Natural killer cell treated with Interleukin-12 subunit alpha and Interleukin-12 subunit beta and Interleukin-15 and Interleukin-18, amount 100 ng/mL, for 72 hours (primary cell): ENCODE data around the gene KCNK3. TPM values are rescaled to one million over a fixed set of nuclear protein-coding genes. Genes with fewer than 3 reads are reported as not detected.

Experiments used
- ATAC-seq, 2 donors: fragments of 150-1000 bp; cut with Tn5 transposase in 1 of 2; sonication (Bioruptor Pico), chemical (Tn5 transposase) in 1 of 2; 2 replicates each; pipeline ENCODE4 v1.10.0; 2021
- DNase-seq: peaks from one replicate; pipeline ENCODE4 v3.0.0; 2022; ENCODE audit warnings: low spot score
- H3K27ac Mint-ChIP-seq, 2 donors: 1 replicate in 1 of 2; 2 replicates in 1 of 2; pipeline ENCODE4 v1.8.0; 2022; ENCODE audit warnings: mixed read lengths in 2 of 2, mild to moderate bottlenecking in 1 of 2, moderate library complexity in 1 of 2
- H3K27me3 Mint-ChIP-seq, 2 donors: 1 replicate in 1 of 2; 2 replicates in 1 of 2; pipeline ENCODE4 v1.8.0; 2022; ENCODE audit warnings: mixed read lengths in 2 of 2
- H3K36me3 Mint-ChIP-seq: one replicate; pipeline ENCODE4 v1.8.0; 2022; ENCODE audit warnings: mixed read lengths
- H3K4me1 Mint-ChIP-seq, 2 donors: 1 replicate in 1 of 2; 2 replicates in 1 of 2; pipeline ENCODE4 v1.8.0; 2022; ENCODE audit warnings: low read depth in 2 of 2, mixed read lengths in 2 of 2, mild to moderate bottlenecking in 1 of 2
- H3K4me3 Mint-ChIP-seq: one replicate; pipeline ENCODE4 v1.8.0; 2022; ENCODE audit warnings: mixed read lengths
- H3K9me3 Mint-ChIP-seq: 2 replicates; pipeline ENCODE4 v1.8.0; 2022; ENCODE audit warnings: mixed read lengths
- total RNA-seq, 2 donors: library from RNA; stranded (reverse); gene quantifications; one replicate each; pipeline ENCODE4 v1.2.3, GENCODE V29; 2022

Gene KCNK3
- total RNA-seq, 2 donors from 2014 or later: not detected

- Mint-ChIP-seq H3K4me1 (no peaks in the 10 kb centered on the region), H3K27me3 (peaks cover 0 to 3% of the 10 kb centered on the region in 2 donors), H3K4me3 (no peak overlapping the region), H3K9me3 (no peaks in the 10 kb centered on the region), H3K36me3 (no peaks in the 10 kb centered on the region), H3K27ac (no peak overlapping the region)
- DNase-seq (no peak), ATAC-seq (peak in 1 of 2 donors; percentile 3)
These were observed 13.6 kb downstream of the KCNK3 start for GRCh38 chr2:26706093-26706492.

GRCh38 chr2:26706616-26707473 lies 14.3 kb downstream of the KCNK3 start:
- ATAC-seq (no peak), DNase-seq (no peak)
- Mint-ChIP-seq H3K36me3 (no peaks in the 10 kb centered on the region), H3K4me3 (no peak overlapping the region), H3K4me1 (no peaks in the 10 kb centered on the region), H3K27me3 (peaks cover 0 to 3% of the 10 kb centered on the region in 2 donors), H3K9me3 (no peaks in the 10 kb centered on the region), H3K27ac (no peak overlapping the region)

- DNase-seq (no peak), ATAC-seq (no peak)
- Mint-ChIP-seq H3K27me3 (peaks cover 0 to 8% of the 10 kb centered on the region in 2 donors), H3K4me1 (no peaks in the 10 kb centered on the region), H3K27ac (no peak overlapping the region), H3K4me3 (no peak overlapping the region), H3K9me3 (no peaks in the 10 kb centered on the region), H3K36me3 (no peaks in the 10 kb centered on the region)
These were observed 15.2 kb downstream of the KCNK3 start for GRCh38 chr2:26707747-26708146.

- H3K27ac Mint-ChIP-seq: no peak overlapping the region
- peaks cover 0 to 10% of the 10 kb centered on the region in 2 donors for H3K27me3 Mint-ChIP-seq
- ATAC-seq (no peak), DNase-seq (no peak)
- H3K4me1 Mint-ChIP-seq: no peaks in the 10 kb centered on the region
- no peak overlapping the region for H3K4me3 Mint-ChIP-seq
- H3K36me3 Mint-ChIP-seq: no peaks in the 10 kb centered on the region
- no peaks in the 10 kb centered on the region for H3K9me3 Mint-ChIP-seq
These were observed 15.9 kb downstream of the KCNK3 start for GRCh38 chr2:26708457-26708856.

- peaks cover 0 to 10% of the 10 kb centered on the region in 2 donors for H3K27me3 Mint-ChIP-seq
- ATAC-seq (no peak), DNase-seq (no peak)
- no peak overlapping the region for H3K4me3 Mint-ChIP-seq
- no peak overlapping the region for H3K27ac Mint-ChIP-seq
- H3K9me3 Mint-ChIP-seq: no peaks in the 10 kb centered on the region
- H3K36me3 Mint-ChIP-seq: no peaks in the 10 kb centered on the region
- H3K4me1 Mint-ChIP-seq: no peaks in the 10 kb centered on the region
These were observed 17.0 kb downstream of the KCNK3 start for GRCh38 chr2:26709323-26710110.

- H3K36me3 Mint-ChIP-seq: no peaks in the 10 kb centered on the region
These were observed 17.6 kb downstream of the KCNK3 start for GRCh38 chr2:26710145-26710544.

GRCh38 chr2:26710743-26711456 lies 18.4 kb downstream of the KCNK3 start:
- H3K4me3 Mint-ChIP-seq: no peak overlapping the region
- no peak for ATAC-seq
- H3K27ac Mint-ChIP-seq: no peak overlapping the region

More at GRCh38 chr2:26710145-26710544, 17.6 kb downstream of the KCNK3 start:
- H3K4me3 Mint-ChIP-seq: no peak overlapping the region
- no peaks in the 10 kb centered on the region for H3K4me1 Mint-ChIP-seq
- no peaks in the 10 kb centered on the region for H3K9me3 Mint-ChIP-seq
- DNase-seq (no peak), ATAC-seq (no peak)
- H3K27me3 Mint-ChIP-seq: peaks cover 0 to 10% of the 10 kb centered on the region in 2 donors
- no peak overlapping the region for H3K27ac Mint-ChIP-seq

GRCh38 chr2:26711457-26712161 lies 19.1 kb downstream of the KCNK3 start:
- no peaks in the 10 kb centered on the region for H3K9me3 Mint-ChIP-seq
- H3K36me3 Mint-ChIP-seq: no peaks in the 10 kb centered on the region
- ATAC-seq (no peak), DNase-seq (no peak)
- peaks cover 0 to 10% of the 10 kb centered on the region in 2 donors for H3K27me3 Mint-ChIP-seq
- H3K27ac Mint-ChIP-seq: no peak overlapping the region
- H3K4me3 Mint-ChIP-seq: no peak overlapping the region
- H3K4me1 Mint-ChIP-seq: no peaks in the 10 kb centered on the region

More at GRCh38 chr2:26710743-26711456, 18.4 kb downstream of the KCNK3 start:
- DNase-seq: no peak
- H3K36me3 Mint-ChIP-seq: no peaks in the 10 kb centered on the region
- H3K4me1 Mint-ChIP-seq: no peaks in the 10 kb centered on the region
- peaks cover 0 to 10% of the 10 kb centered on the region in 2 donors for H3K27me3 Mint-ChIP-seq
- no peaks in the 10 kb centered on the region for H3K9me3 Mint-ChIP-seq

- DNase-seq (no peak), ATAC-seq (no peak)
- Mint-ChIP-seq H3K27ac (no peak overlapping the region), H3K4me3 (no peak overlapping the region), H3K27me3 (peaks cover 0 to 10% of the 10 kb centered on the region in 2 donors), H3K36me3 (no peaks in the 10 kb centered on the region), H3K4me1 (no peaks in the 10 kb centered on the region), H3K9me3 (no peaks in the 10 kb centered on the region)
These were observed 20.3 kb downstream of the KCNK3 start for GRCh38 chr2:26712486-26713465.

- Mint-ChIP-seq H3K4me3 (no peak overlapping the region), H3K27me3 (peaks cover 0 to 12% of the 10 kb centered on the region in 2 donors), H3K4me1 (no peaks in the 10 kb centered on the region), H3K27ac (no peak overlapping the region), H3K9me3 (no peaks in the 10 kb centered on the region), H3K36me3 (no peaks in the 10 kb centered on the region)
- DNase-seq: no peak
- ATAC-seq: no peak
These were observed 23.2 kb downstream of the KCNK3 start for GRCh38 chr2:26715528-26716270.

- no peak overlapping the region for H3K27ac Mint-ChIP-seq
- no peaks in the 10 kb centered on the region for H3K4me1 Mint-ChIP-seq
- H3K36me3 Mint-ChIP-seq: no peaks in the 10 kb centered on the region
- ATAC-seq: no peak
- peaks cover 0 to 12% of the 10 kb centered on the region in 2 donors for H3K27me3 Mint-ChIP-seq
- no peak for DNase-seq
- H3K9me3 Mint-ChIP-seq: no peaks in the 10 kb centered on the region
- H3K4me3 Mint-ChIP-seq: no peak overlapping the region
These were observed 23.8 kb downstream of the KCNK3 start for GRCh38 chr2:26716340-26716739.

GRCh38 chr2:26716769-26717168 lies 24.2 kb downstream of the KCNK3 start:
- no peaks in the 10 kb centered on the region for H3K4me1 Mint-ChIP-seq
- no peak overlapping the region for H3K4me3 Mint-ChIP-seq
- ATAC-seq (no peak), DNase-seq (no peak)
- no peaks in the 10 kb centered on the region for H3K9me3 Mint-ChIP-seq
- no peaks in the 10 kb centered on the region for H3K36me3 Mint-ChIP-seq
- peaks cover 0 to 12% of the 10 kb centered on the region in 2 donors for H3K27me3 Mint-ChIP-seq
- H3K27ac Mint-ChIP-seq: no peak overlapping the region
